HFFc6 (cell line): Measurements from ENCODE around the gene DUSP15. TPM values are rescaled to one million over a fixed set of nuclear protein-coding genes. Genes with fewer than 3 reads are reported as not detected.

ENCODE experiments used
- DNase-seq: peaks from one replicate; pipeline ENCODE4 v3.0.0-alpha.2; 2018
- H3K27ac Mint-ChIP-seq: 2 replicates; pipeline ENCODE4 v1.8.0; 2020; ENCODE audit warnings: mild to moderate bottlenecking, mixed read lengths
- H3K27me3 Mint-ChIP-seq: 2 replicates; pipeline ENCODE4 v1.8.0; 2021; ENCODE audit warnings: mild to moderate bottlenecking, moderate library complexity, mixed read lengths; ENCODE audit not compliant: insufficient read depth
- H3K36me3 Mint-ChIP-seq: 2 replicates; pipeline ENCODE4 v1.8.0; 2021; ENCODE audit warnings: low read depth, mixed read lengths
- H3K4me1 Mint-ChIP-seq: 2 replicates; pipeline ENCODE4 v1.8.0; 2020; ENCODE audit warnings: low read depth, mixed read lengths
- H3K4me3 Mint-ChIP-seq: 2 replicates; pipeline ENCODE4 v1.8.0; 2020; ENCODE audit warnings: mild to moderate bottlenecking, moderate library complexity, mixed read lengths
- H3K9me3 Mint-ChIP-seq: 2 replicates; pipeline ENCODE4 v1.8.0; 2020; ENCODE audit warnings: mild to moderate bottlenecking, mixed read lengths
- CTCF ChIP-seq: fragments of 200-600 bp; sonication (generic); IDR thresholded peaks from 2 replicates; pipeline ENCODE4 v1.5.0; 2021; ENCODE audit warnings: antibody characterized with exemption, mild to moderate bottlenecking
- total RNA-seq, 6 experiments: library from RNA; stranded (reverse); fragmentation: NEBNext Ultra II Directional; extraction: Animal tissue kit (Norgen Biotek cat#: 25700); gene quantifications; 2 replicates in 1 of 6; 3 replicates in 5 of 6; pipeline ENCODE4 v1.2.3, GENCODE V29; 2021

DUSP15 gene
- total RNA-seq, 6 experiments from 2014 or later, result not detected

GRCh38 chr20:31843881-31844280 is 26.4 kb downstream of the DUSP15 start:
- no peak for DNase-seq
- H3K36me3 Mint-ChIP-seq, result no peaks in the 10 kb centered on the region
- TF ChIP-seq CTCF, result no peak
- no peaks in the 10 kb centered on the region for H3K9me3 Mint-ChIP-seq
- H3K27ac Mint-ChIP-seq, result no peak overlapping the region
- H3K4me1 Mint-ChIP-seq, result peaks cover 34% of the 10 kb centered on the region
- peaks cover 5% of the 10 kb centered on the region for H3K27me3 Mint-ChIP-seq
- H3K4me3 Mint-ChIP-seq, result no peak overlapping the region

- Mint-ChIP-seq H3K4me1 (peaks cover 34% of the 10 kb centered on the region), H3K4me3 (no peak overlapping the region; the same call in 1 of the 2 replicates), H3K27me3 (peaks cover 5% of the 10 kb centered on the region), H3K9me3 (no peaks in the 10 kb centered on the region), H3K36me3 (no peaks in the 10 kb centered on the region), H3K27ac (no peak overlapping the region)
- no peak for DNase-seq
- no peak for TF ChIP-seq CTCF
Measured at GRCh38 chr20:31843288-31843687, 27.0 kb downstream of the DUSP15 start.

GRCh38 chr20:31842471-31843157 is 27.7 kb downstream of the DUSP15 start:
- H3K27ac Mint-ChIP-seq, result peak overlapping the region; percentile 48

GRCh38 chr20:31841928-31842327 is 28.4 kb downstream of the DUSP15 start:
- Mint-ChIP-seq H3K4me1 (peaks cover 34% of the 10 kb centered on the region), H3K4me3 (peak overlapping the region; percentile 27), H3K9me3 (no peaks in the 10 kb centered on the region), H3K27me3 (no peaks in the 10 kb centered on the region; the same call in none of the 2 replicates), H3K27ac (peak overlapping the region; percentile 48), H3K36me3 (no peaks in the 10 kb centered on the region)
- TF ChIP-seq CTCF, result no peak
- peak; percentile 59 for DNase-seq

More at GRCh38 chr20:31842471-31843157, 27.7 kb downstream of the DUSP15 start:
- Mint-ChIP-seq H3K9me3 (no peaks in the 10 kb centered on the region), H3K4me3 (peak overlapping the region; percentile 27), H3K27me3 (peaks cover 3% of the 10 kb centered on the region), H3K36me3 (no peaks in the 10 kb centered on the region), H3K4me1 (peaks cover 34% of the 10 kb centered on the region)
- DNase-seq, result peak; percentile 37
- no peak; the same call in 1 of the 2 replicates for TF ChIP-seq CTCF

- TF ChIP-seq CTCF, result no peak
- Mint-ChIP-seq H3K27me3 (no peaks in the 10 kb centered on the region; the same call in none of the 2 replicates), H3K4me1 (peaks cover 34% of the 10 kb centered on the region), H3K9me3 (no peaks in the 10 kb centered on the region), H3K27ac (peak overlapping the region; percentile 48), H3K36me3 (no peaks in the 10 kb centered on the region), H3K4me3 (no peak overlapping the region; the same call in 1 of the 2 replicates)
- DNase-seq, result no peak
Measured at GRCh38 chr20:31840906-31841816, 29.2 kb downstream of the DUSP15 start.
